Fibroblast of skin of left quadriceps (primary cell): ENCODE data around the gene MYO5B.
A peak's percentile ranks its signal among the peaks of the same experiment; 100 is the strongest.
"Not testable (repeated sequence)": the region's sequence is repeated elsewhere in the genome, so short reads cannot be mapped to it uniquely, and the experiment has no call there.

Source experiments
- DNase-seq, 2 experiments: peaks; one replicate each; pipeline ENCODE4 v3.0.0-alpha.2; 2013; ENCODE audit warnings: low read depth in 2 of 2

The MYO5B gene

DNA sequence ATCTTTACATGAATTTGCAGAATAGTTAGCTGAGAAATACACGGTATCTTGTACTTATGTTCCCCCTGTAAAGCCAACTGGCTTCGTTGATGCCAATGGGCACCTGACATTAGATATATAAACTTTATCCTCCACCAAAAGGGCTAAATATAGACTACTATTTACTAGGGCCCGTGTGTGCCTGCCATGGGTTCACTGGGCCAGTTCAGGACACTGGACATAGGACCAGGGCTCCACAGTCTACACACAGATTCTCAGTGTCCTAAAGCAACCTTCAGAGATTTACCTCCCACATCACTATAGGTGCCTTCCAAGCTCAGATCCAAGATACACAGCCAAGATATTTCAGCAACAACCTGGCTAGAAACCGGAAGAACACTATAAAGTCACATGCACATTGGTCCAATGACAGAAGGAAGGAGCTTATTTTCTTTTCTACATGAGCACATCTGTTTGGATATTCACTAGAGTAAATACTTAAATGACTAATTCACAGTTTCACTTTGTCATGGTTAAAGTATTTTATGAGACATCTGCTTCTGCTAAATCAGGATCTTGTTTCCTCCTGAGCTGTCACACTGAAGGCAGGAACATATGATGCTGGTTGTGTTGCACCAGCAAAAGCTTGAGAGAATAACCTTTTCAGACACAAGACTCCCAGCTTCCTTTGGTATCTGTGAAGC, 95.1 kb downstream of the MYO5B start:
- DNase-seq: peak; percentile 42 to 46

DNA sequence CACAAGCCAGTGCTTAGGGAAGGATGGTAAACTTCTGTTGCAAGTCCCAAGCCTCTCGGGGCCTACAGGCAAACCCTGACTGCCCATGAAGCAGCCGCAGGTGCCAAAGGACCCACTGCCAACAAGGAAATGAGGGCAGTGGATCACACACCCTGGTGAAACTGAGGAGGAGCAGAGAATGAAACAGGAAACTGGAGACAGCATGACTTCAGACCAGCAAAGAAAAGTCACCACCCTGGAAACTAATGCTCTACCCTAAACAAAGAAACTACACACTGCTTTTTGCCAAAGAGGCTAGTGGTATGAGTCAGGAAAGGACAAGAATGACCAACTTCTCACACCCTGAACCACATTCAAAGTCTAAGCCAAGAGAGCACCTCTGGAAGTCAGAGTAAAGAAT, 97.2 kb downstream of the MYO5B start:
- DNase-seq: no peak

DNA sequence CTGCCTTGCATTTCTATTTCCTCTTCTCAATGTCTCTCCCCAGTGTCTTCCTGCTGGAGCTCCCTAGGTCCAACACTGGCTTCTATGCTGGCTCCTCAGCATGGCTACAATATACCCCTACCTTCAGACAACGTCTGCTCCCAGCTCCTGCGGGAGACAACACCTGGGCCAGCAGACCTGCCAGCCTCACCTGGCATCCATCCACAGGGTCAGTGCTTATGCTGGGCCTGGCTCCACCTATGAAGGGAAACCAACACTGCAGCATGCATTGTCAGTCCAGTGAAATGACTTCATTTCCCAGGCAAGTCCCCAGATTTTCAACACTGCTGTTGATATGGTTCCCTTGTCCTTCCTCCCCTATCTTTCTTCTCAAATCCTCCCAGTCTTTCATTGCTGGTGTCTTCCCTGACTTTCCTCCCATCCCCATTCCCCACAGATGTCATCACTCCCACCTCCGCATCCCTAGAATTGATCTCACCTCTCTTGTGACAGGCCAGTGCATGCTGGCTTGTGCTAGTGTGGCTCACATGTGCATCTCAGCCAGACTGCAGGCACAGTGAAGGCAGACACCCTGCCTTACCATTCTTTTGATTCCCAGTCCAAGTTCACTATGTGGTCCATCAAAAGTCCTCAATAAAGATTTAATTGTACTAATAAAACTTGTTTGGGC, 98.0 kb downstream of the MYO5B start:
- DNase-seq: no peak

DNA sequence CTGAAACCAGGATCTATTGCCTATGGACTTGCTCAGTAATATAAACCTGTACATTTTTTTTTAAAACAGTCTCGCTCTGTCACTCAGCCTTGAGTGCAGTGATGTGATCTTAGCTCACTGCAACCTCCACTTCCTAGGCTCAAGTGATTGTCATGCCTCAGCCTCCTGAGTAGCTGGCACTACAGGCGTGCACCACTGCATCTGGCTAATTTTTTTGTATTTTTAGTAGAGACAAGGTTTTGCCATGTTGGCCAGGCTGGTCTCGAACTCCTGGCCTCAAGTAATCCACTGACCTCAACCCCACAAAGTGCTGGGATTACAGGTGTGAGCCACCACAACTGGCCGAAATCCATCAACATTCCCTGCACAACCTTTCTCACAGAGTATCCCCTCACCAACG, 100.2 kb downstream of the MYO5B start:
- not testable (repeated sequence) for DNase-seq

DNA sequence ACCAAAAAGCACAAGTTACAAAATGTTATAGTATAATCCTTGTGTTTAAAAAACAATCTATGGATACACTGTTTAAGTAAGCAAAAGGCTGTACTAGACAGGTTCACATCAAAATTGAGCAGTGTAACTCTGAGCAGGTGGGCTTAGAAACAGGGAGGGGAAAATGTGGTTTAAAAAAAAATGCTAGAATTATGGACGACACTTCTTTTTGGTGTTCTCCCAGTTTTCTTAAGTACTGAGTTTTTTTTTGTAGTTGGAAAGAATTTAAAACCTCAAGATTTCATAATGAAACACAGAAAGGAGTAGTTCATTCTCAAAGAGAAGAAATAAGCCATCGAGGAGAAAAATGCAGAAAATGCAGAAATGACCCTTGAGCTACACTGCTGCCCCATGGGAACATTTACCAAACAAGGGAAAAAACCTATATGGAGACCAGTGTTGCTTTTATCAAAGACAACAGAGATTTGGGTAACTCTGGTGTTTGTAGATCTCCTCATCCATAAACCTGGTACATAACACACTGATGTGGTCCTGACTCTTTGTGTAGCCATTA, 100.7 kb downstream of the MYO5B start:
- no peak for DNase-seq

DNA sequence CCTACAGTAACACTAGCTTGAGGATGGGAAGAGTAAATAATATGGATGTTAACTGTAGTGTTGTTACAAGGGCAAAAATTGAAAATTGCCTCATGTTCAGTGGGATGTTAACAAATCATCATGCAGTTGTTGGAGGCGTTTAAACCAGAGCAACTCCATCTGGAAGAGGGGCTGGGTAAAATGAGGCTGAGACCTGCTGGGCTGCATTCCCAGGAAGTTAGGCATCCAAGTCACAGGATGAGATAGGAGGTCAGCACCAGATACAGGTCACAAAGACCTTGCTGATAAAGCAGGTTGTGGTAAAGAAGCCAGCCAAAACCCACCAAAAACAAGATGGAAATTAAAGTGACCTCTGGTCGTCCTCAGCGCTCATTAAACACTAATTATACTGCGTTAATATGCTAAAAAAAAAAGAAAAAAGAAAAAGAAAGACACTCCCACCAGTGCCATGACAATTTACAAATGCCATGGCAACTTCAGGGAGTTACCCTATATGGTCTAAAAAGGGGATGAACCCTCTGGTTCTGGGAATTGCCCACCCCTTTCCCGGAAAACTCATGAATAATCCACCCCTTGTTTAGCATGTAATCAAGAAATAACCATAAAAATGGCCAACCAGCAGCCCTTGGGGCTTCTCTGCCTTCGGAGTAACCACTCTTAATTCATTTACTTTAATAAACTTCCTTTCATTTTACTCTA, 101.4 kb downstream of the MYO5B start:
- no peak for DNase-seq

DNA sequence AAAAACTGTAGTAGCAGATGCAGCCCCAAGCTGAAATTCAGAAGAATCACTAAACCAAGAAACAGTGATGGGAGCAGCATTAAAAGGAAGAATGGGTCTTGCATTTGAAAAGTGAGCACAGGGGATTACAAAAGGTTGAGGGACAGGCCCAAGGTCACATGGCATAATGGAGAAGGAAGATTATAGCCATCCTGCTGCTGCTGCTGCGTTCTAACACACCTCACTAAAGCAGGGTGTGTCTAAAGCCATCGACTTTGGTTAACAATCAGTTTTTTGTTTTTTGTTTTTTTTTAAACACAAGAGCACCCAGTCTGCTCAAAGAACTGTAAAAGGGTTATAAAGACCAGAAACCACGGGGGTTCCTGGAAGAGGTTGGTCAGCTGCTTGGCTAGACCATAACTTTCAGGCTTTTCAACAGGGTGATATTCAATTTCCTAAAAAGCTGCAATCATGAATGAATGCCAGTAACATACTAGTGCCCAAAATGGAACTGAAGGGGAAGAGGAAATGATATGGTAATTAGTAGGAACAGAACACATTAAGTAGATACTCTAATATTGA, 102.6 kb downstream of the MYO5B start:
- DNase-seq: no peak

DNA sequence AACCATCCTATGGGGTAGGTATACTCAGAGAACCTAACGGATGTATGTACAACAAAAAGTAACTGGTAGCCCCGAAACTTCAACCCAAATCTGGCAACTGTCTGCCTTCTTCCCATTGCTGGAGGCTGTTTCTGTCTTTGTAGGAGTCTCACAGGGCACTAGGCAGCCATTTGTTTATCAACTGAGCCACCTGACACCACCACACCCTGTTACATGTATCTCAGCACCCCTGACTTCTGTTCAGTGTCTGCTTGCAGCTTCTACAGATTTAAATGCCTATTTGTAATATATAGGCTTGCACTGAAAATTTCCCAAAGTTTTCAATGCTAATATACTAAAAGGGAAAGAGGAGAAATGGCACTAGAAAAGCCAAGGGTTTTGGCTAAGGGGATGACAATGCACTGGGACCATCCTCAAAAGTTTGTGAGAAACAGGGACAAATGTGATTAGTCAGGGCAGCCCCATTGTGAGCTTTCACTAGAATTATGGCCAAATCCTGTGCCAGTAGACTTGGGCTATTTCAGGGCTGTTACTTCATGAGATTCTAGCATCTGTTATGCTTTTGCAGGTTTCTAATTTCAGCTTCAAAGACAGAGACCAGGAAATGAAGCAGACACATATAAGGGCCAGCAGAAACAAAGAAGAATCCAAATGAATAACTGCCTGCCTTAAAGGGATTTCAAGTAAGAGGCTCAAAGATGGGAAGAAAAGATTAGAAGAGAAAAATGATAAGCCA, 103.3 kb downstream of the MYO5B start:
- no peak for DNase-seq

DNA sequence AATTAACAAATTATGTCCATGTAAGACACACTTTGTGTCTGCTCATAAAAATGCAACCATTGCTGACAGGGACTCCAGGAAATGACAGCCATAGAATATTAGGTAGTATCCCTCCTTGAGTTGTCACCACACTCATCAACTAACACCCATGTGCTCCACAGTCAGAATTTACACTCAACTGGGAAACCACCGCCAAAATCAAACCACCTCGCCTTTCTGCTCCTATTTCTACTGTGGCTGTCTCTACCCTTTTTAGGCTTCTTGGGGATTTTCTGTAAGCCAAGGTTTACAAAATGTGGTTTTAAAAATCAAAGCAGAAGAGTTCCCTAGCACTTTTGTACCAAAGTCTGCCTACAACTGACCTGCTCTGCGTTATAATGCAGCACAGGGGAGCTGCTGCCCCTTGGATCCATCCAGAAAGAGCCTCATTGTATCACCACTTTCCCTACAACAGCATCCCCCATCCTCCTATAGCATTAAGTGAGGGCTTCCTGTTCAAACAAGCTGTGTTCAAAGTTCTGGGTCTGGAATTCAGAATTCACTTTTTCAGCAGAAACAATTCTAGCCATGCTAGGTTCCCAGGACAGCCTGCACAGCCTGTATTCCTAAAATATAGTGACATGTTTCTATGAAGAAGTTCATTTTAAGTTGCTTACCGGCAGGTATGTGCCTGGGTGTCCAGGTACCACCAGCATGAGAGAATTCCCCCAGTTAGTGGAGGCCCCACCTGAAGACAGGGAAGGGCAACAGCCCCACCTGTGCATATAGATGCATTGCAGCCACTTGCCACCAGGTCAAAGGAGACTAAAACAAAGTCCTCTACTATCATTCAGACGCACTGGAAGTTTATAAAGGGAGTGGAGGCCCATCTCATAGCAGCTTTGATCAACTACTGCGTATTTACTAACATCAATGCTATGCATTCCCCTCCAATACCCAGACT, 104.3 kb downstream of the MYO5B start:
- no peak for DNase-seq

DNA sequence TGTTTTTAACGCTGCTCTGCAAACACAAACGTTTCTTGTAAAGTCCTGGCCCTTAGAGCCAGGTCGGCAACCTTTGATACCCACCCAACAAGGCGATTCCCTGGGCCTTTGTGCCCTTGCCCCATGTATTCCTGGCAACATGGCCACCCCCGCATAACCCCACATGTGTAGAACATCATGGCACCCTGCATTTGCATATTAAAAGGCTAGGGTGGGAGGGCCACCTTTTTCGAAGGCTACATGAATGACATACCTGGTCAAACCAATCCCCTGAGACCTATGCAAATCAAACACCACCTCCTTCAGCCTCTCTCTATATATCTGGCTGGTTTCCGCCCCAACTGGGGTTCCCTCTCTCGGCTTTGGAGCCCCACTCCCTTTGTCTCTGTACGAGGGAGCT, 105.2 kb downstream of the MYO5B start:
- DNase-seq: no peak

DNA sequence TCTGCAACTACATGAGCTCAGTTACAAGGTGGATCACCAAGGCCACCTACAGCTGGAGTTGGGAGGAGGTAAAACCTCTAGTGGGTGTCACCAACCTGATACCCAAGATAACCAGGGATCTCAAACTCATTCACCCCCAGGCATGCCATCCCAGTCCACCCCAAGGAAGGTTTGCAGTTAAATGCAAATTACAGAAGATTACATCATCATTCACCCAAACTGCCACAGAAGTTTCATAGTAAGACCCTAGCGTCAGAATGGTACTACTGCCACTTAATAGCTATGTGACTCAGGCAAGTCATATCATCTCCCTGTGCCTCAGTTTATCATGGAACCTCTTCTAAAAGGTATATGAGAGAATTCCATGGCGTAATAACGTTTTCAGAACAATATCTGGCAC, 111.2 kb downstream of the MYO5B start:
- DNase-seq: no peak

DNA sequence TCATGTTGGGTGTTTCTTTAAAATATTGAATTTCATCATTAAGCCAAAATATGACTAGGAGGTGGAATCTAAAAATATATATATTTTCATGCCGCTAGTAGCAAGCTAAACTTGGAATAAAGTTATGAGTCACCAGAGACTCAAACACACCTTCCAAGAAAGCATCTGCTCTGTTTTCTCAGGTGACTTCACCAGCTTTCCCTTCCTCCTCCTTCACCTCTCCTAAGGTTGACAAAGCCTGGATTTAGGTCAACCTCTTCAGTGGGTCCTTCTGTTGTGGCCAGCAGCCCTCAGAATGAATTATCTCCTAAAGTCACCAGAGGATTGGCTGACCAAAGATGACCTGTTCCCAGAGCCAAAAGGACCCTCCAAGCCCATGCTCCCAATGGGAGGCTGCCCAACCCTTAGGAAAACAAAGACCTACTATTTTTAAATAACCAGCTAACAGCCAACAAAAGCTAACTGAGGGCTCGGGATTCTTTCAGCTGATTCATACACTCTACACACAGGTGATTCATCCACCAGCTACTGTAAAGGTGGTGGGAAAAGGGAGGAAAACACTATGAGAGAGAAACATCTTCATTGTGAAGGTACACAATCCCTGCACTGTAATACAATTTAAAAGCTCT, 113.9 kb downstream of the MYO5B start:
- DNase-seq: no peak

DNA sequence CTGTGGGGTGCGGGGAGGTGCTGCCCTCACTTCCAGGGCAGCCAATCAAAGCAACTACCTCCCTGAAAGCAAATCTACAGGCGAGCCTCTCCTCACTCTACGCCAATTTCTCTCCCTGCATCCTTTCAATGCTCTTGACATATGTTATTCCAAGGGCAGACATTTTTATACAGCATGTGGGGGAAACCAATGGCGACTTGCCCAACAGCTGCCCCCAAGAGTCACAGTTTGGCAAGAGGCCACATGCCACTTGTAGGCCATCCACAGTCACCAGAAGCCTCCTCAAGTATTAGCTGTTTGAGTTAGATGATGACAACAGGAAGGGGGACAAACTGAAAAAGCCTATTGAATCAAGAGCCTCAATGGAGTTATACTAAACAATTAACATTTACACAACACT, 114.6 kb downstream of the MYO5B start:
- no peak for DNase-seq

DNA sequence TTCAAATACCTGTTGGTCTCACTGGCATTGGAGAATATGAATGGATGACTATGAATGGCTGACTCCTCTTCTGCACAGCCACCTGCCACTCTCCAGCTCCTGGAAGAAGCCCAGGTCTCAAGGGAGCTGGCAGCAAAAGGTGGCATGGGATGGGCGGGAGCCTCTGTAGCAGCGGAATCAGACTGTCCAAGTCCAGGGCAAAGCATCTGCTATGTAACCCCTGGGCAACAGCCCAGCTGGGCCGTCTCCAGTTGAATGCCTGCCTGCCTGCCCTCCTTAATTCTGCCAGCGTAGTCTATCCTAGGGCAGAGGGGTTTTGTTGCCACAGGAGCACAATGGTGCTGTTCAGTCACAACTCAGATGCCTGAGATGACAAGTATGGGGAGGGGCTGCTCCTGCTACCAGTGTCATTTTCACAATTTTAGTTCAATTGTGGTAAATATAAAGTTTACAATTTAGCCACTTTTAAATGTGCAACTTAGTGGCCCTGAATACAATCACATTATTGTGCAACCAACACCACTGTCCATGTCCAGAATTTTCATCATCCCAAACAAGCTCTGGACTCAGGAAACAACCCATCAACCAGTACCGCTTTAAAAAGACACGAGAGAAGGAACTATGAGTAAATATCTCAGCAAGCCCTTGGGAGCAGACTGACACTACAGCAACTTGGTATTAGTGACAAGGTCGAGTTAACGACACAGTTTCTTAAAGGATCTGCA, 115.2 kb downstream of the MYO5B start:
- DNase-seq: no peak

DNA sequence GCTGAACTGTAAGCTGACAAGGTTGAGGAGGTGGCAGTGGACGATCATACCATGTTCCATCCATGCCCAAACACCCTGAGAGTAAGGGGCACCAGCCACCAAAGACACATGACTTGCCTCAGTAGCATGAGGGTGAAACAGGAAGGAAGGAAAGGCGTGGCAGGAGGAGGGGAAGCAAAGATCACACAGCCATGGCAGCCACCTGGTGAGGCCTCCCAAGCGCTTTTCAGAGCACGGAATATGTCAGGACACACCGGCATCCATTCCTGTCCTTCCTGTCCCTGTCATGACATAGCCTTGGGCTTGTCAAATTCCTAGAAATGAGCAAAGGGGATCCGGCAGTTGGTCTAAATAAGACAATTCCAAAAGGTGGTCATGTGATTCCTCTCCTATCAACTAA, 118.7 kb downstream of the MYO5B start:
- no peak for DNase-seq

DNA sequence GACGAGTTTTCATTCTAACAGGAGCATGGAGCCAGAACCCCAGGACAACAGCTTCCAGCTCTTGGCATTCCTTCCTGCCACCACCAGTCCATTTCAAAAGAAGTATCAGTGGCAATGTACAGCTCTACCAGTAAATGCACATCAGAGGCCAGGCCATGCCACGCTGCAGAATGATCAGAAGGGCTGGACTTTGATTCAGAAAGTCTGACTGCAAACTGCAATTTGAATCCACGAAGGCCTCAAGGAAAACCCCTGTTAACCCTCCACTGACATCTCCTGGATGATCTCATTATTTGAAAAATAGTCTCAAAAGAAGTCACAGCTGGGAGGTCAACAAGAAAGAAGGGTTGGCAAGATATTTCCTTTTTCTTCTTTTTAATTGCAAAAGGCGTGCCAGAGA, 119.2 kb downstream of the MYO5B start:
- no peak for DNase-seq

DNA sequence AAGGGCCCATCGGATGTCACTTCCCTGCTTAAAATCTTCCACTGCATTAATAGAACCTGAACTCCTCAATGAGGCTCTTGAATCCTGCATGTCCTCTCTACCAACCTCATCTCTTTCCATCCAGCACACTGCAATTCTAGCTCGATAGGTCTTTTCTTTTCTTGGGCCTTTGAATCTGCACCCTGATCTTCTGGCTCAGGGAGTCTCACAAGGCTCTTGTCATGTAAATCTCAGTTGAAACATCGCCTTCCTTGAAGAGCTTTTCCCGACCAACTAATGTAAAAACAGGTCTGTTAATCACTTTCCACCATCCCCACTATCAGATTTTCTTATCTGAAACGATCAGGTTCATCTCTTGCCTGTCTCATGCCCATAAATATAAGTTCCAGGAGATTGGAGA, 120.5 kb downstream of the MYO5B start:
- DNase-seq: no peak

DNA sequence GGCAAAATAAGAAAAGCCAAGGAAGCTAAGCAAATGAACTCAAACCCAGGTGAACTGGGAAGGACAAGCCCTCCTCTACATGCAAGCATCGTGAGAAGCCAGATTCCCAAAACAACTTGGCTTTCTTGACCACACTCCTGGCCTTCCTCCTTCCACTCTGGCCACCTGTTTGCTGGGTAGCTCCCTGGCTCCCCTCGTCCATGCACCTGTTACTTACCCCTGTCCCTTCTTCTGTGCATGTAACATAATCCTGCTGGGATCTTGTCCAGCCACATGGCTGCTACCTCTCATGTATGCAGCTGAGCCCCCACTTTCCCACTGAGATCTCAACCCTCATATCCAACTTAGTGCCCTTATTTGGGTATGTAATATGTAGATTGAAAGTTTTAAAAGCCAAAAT, 121.6 kb downstream of the MYO5B start:
- DNase-seq: no peak

DNA sequence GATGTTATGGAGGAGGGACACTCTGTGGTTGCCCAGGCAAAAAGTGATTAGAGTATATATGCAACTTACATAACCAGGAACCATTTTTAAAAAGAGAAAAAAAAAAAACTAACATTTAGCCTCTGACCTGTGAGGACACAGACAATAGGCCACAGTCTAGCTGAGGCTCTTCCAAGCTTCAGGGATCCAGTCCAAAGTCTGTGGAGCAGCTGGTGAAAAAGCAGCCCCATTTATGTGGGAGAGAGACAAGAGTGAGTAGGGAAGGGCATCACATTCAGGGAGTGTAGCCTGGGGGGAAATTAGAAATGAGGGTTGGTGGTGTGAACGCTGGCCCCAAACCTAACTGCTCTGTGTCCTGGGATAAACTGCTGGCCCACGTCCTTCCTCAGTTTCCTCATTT, 122.8 kb downstream of the MYO5B start:
- DNase-seq: no peak

DNA sequence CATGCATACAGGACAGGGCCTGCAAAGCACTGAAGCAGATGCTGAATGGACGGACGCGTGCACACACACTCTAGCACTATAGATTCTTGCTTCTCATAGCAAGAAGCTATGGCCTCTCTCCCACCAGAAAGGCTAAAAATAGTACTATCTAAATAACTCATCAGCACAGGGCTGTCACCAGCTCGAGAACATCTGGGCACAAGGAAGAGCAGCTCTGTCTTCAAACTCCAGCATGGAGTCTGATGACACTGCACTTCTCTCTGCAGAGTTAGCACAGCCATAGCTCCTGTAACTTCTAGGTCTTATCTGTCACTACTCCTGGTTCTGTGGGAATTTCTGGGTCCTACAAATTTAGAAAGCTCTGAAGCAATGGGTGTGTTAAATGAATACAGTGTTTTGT, 123.5 kb downstream of the MYO5B start:
- DNase-seq: no peak
